ENCODE results near the gene VIPR2.
"Not testable (repeated sequence)": the region's sequence is repeated elsewhere in the genome, so short reads cannot be mapped to it uniquely, and the experiment has no call there.

VIPR2 gene

GRCh38 chr7:159125955-159126270 lies 18.8 kb downstream of the VIPR2 start:
- FAIRE-seq, result no peak
- TF ChIP-seq POLR2A (IDR thresholded peaks at IDR 0.05; ENCODE audit: low read depth, low read length), result no peak
- no peak for DNase-seq (ENCODE audit: insufficient read length, low spot score)

DNA sequence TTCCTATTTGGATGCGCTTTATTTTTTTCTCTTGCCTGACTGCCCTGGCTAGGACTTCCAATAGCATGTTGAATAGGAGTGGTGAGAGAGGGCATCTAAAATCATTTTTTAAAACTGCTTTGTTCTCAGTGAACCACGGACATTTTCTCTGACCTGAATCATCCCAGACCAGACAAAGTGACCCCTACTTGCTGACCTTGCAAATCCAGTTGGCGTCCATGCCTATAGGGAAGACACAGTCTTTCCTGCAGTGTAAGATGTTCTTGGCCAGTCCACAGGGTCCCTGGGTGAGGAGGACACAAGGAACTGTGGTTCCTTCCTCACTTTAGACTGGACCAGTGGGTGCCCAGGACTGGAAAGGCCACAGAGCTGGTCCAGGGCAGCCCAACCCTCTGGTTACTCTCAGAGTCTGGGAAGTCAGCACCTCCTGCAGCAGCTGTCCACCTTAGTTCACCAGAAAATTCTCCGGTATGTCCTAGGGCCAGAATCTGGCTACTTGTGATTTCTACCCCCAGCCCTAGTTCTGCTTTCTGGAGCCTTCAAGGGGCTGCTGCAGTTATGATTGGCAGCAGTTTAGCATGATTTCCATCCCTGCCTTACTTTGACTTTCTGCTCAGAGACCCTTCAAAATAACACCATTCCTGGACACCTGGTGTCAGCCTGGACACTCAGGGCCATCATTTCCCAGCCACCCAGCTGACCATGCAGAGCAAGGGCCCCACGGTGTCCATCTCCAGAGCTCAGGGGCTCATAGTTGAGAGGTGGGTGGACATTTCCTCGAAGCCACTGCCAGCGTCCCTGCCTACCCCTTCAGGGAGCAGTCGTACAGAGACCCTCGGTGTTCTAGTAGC lies 19.3 kb downstream of the VIPR2 start:
- FAIRE-seq (no peak), DNase-seq (ENCODE audit: insufficient read length, low spot score) (no peak)
- TF ChIP-seq POLR2A (IDR thresholded peaks at IDR 0.05; ENCODE audit: low read depth, low read length), result no peak

DNA sequence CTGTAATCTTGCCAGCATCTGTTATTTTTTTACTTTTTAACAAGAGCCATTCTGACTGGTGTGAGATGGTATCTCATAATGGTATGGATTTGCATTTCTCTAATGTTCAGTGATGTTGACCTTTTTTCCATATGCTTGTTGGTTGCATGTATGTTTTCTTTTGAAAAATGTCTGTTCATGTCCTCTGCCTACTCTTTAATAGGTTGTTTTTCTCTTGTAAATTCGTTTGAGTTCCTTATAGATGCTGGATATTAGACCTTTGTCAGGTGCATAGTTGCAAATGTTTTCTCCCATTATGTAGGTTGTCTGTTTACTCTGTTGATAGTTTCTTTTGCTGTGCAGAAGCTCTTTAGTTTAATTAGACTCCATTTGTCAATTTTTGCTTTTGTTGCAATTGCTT lies 20.9 kb downstream of the VIPR2 start:
- FAIRE-seq; DNase-seq (ENCODE audit: insufficient read length, low spot score): not testable (repeated sequence)

- not testable (repeated sequence) for DNase-seq (ENCODE audit: insufficient read length, low spot score); FAIRE-seq
Measured at GRCh38 chr7:159123294-159123693, 21.4 kb downstream of the VIPR2 start.

DNA sequence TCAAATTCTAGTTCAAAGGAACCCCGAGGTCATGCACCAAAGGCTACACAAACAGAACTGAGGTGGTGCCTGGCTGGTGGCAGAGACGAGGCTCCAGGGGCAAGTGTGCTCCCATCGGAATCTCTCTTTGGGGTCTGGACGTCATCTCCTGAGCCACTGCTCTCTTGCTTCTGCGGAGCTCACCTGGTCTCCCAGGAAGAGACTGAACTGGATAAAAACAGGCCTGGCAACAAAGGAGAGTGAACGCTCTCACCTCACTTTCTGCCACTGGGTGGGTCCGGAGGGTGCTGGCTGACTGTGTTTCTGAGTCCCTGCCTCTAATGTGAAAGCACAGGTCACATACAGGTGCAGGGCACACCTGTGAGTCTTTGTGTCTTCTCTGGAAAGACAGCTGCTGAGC lies 22.4 kb downstream of the VIPR2 start:
- no peak for FAIRE-seq
- DNase-seq (ENCODE audit: insufficient read length, low spot score), result no peak
- no peak for TF ChIP-seq POLR2A (IDR thresholded peaks at IDR 0.05; ENCODE audit: low read depth, low read length)

DNA sequence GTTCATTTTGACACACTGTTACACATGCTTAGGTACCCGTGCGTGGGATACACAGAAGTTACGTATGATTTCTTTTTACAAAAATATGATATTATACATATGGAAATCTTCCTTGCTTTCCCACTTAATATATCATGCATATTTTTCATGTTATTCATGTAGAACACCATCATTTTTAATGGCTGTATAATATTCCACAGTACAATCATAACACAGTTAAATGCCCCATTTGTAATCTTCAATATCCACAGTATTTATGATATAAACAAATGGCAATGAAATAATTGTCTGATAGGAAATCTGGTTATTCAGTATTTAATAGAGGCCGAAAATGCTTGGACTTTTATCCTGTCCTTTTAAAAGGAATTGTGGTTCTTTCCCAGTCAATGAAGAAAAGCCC lies 23.2 kb downstream of the VIPR2 start:
- DNase-seq (ENCODE audit: insufficient read length, low spot score) (no peak), FAIRE-seq (no peak)
- no peak for TF ChIP-seq POLR2A (IDR thresholded peaks at IDR 0.05; ENCODE audit: low read depth, low read length)

DNA sequence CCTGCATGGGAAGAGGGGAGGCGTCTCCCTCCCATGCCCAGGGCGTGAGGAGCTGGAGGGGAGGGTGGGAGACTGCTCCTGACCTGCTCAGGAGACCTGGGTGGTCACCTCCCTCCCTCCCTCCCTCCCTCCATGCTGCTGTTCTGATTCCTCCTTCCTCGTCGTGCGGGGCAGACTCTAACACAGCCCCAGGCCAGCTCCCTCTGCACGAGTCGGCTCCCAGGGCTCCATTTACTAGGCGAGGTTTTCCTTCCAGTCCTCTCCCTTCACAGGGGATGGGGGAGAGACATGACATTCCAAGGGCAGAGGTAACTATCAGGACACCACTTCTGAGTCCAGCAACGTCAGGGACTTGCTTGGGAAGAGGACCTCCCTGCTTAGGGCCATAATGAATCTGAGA lies 23.6 kb downstream of the VIPR2 start:
- DNase-seq (ENCODE audit: insufficient read length, low spot score) (no peak), FAIRE-seq (no peak)
- no peak for TF ChIP-seq POLR2A (IDR thresholded peaks at IDR 0.05; ENCODE audit: low read depth, low read length)

DNA sequence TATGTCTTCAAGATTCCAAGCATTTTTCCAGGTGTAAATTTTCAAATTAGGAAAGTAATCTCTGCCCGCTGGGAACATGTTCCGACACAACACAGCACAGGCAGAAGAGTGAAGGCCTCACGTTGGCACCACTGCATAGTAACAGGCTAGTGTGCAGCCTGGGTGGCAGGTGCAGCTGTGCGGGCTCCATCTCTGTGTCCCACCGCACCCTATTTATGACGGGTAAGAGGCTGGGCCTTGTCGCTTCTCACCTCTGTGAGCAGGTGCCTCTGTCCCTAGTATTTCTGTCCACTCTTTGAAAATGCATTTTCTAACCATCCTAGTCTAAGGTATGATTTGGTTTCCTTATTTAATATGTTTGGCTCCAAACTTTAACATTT lies 24.1 kb downstream of the VIPR2 start:
- no peak for TF ChIP-seq POLR2A (IDR thresholded peaks at IDR 0.05; ENCODE audit: low read depth, low read length)
- no peak for FAIRE-seq

DNA sequence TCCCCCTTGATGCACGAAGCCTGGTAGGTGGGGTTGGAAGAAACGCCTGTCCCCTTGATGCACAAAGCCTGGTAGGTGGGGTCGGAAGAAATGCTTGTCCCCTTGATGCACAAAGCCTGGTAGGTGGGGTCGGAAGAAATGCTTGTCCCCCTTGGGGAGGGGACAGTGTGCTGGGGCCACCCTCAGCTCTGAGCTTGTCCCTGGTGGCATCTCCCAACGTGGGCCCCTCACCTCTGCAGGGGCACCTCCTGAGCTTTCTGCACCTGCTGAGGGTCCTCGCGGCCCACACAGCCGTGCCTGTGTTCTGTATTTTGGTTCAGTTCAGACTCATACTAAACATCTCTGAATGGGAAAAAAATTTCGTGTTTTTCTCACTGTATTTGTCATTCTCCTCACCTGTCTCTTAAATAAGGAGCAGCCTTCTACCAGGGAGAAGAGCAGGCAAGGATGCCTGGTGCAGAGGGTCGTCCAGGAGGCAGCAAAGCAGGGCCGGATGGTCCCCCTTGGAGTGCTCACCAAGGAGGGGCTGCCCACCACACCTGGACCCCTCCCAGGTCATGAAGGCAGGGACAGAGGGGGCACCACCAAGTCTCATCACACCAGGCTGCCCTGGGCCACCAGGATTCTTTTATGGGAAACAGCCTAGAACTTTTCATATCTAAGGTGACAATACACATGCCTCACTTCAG lies 24.7 kb downstream of the VIPR2 start:
- DNase-seq (ENCODE audit: insufficient read length, low spot score), result no peak
- no peak for FAIRE-seq
- no peak for TF ChIP-seq POLR2A (IDR thresholded peaks at IDR 0.05; ENCODE audit: low read depth, low read length)

More for the DNA sequence above, 24.1 kb downstream of the VIPR2 start:
- DNase-seq (ENCODE audit: insufficient read length, low spot score), result no peak

GRCh38 chr7:159119026-159119741 lies 25.5 kb downstream of the VIPR2 start:
- no peak for FAIRE-seq
- TF ChIP-seq POLR2A (IDR thresholded peaks at IDR 0.05; ENCODE audit: low read depth, low read length), result no peak
- no peak for DNase-seq (ENCODE audit: insufficient read length, low spot score)

GRCh38 chr7:159118623-159119022 lies 26.0 kb downstream of the VIPR2 start:
- DNase-seq (ENCODE audit: insufficient read length, low spot score) (no peak), FAIRE-seq (no peak)
- no peak for TF ChIP-seq POLR2A (IDR thresholded peaks at IDR 0.05; ENCODE audit: low read depth, low read length)

DNA sequence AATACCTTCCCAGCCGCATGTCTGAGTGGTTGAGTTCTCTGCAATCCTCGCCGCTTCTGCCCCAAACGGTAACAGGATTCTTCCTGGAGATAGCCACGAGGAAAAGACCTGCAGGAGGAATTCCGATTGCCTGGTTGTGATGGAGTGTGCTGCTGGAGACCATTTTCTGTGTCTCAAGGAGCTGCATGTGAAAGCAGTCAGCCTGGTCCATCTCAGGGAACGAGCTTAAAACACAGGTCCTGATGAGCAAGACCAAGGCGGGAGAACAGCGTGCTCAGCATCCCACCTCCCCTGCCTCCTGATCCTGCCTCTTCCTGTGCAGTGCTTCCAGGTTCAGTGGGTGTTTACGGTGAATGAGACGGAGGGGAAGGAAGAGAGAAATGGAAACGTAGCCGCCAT lies 26.5 kb downstream of the VIPR2 start:
- TF ChIP-seq POLR2A (IDR thresholded peaks at IDR 0.05; ENCODE audit: low read depth, low read length), result no peak
- FAIRE-seq (no peak), DNase-seq (ENCODE audit: insufficient read length, low spot score) (no peak)

GRCh38 chr7:159117366-159118196 lies 27.1 kb downstream of the VIPR2 start:
- TF ChIP-seq POLR2A (IDR thresholded peaks at IDR 0.05; ENCODE audit: low read depth, low read length), result no peak
- no peak for DNase-seq (ENCODE audit: insufficient read length, low spot score)
- no peak for FAIRE-seq
